SH-SY5Y (cell line): ENCODE results near the gene NSUN3.

Experiments
- GATA2 ChIP-seq: IDR thresholded peaks from 2 replicates; pipeline ENCODE4 v1.6.1; 2011; ENCODE audit warnings: mild to moderate bottlenecking, low read depth, low read length
- GATA3 ChIP-seq: IDR thresholded peaks from 2 replicates; pipeline ENCODE4 v1.6.1; 2011; ENCODE audit warnings: low read depth, mild to moderate bottlenecking, low read length, moderate library complexity

- TF ChIP-seq GATA2, result no peak
- TF ChIP-seq GATA3, result no peak
These were observed 95.7 kb downstream of the NSUN3 start for GRCh38 chr3:94158512-94158911.
